HG03575 (cell line): ENCODE data around the gene ADGRF1.
"Not testable (repeated sequence)": the region's sequence is repeated elsewhere in the genome, so short reads cannot be mapped to it uniquely, and the experiment has no call there.

Experiments used
- ATAC-seq: cut with Tn5 transposase; IDR thresholded peaks from one replicate; pipeline ENCODE4 v1.9.1; 2021; ENCODE audit not compliant: unreplicated experiment, insufficient number of reproducible peaks, low FRiP score; ENCODE audit errors: extremely low read depth

Gene ADGRF1

DNA sequence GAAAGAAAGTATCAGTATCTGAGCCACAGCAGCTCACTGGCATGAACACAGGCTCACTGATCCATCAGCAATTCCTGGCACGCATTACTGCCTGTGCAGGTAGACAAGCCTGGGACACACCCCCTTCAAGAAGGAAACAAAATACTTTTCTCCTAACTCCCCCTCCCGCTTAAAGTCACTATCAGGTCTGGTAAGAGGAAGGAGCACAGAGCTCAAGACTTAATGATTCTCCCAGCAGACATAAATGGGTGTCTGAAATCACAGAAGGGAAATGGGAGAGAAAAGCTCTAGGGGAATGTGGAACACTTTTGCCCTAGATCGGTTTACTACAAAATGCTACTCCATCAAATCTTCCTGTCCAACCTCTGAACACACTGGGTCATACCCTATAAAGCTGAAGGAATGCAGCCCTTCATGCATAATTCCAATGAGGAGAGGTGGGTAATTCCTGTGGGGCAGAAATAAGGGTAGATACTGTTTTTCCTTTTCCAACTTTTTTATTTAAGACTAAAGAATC, at the start of gene ADGRF1:
ADGRF1 (minus strand) TSS at position 58 of the 517 bp plus-strand sequence. CDS start 13,271 bp downstream, outside the sequence.
- no peak for ATAC-seq

DNA sequence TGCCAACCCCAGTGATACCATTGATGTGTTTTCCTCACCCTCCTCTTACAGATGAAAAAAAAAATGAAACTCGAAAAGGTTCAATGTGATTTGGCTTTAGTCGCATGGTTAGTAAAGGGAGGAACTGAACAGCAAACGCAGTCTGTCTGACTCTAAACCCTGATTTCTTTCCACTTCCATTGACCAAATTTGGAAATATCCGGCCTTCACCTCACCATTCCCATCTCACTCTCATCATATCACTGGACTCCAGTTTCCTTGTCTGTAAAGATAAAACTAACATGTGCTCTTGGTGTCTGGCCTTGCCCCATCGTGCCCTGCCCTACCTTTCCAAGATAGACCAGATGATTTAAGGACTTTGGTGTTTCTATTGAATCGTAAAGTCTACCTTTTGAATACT, 48.7 kb upstream of the ADGRF1 start:
- ATAC-seq: no peak

DNA sequence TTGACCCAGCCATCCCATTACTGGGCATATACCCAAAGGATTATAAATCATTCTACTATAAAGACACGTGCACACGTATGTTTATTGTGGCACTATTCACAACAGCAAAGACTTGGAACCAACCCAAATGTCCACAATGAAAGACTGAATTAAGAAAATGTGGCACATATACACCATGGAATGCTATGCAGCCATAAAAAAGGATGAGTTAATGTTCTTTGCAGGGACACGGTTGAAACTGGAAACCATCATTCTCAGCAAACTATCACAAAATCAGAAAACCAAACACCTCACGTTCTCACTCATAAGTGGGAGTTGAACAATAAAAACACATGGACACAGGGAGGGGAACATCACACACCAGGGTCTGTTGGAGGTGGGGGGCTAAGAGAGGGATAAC, 47.3 kb upstream of the ADGRF1 start:
- ATAC-seq: not testable (repeated sequence)

GRCh38 chr6:47086051-47086770, 44.1 kb upstream of the ADGRF1 start:
- ATAC-seq: no peak

GRCh38 chr6:47084610-47085009, 42.5 kb upstream of the ADGRF1 start:
- ATAC-seq: no peak

- ATAC-seq: no peak
Observed at GRCh38 chr6:47083586-47084047, 41.5 kb upstream of the ADGRF1 start.

DNA sequence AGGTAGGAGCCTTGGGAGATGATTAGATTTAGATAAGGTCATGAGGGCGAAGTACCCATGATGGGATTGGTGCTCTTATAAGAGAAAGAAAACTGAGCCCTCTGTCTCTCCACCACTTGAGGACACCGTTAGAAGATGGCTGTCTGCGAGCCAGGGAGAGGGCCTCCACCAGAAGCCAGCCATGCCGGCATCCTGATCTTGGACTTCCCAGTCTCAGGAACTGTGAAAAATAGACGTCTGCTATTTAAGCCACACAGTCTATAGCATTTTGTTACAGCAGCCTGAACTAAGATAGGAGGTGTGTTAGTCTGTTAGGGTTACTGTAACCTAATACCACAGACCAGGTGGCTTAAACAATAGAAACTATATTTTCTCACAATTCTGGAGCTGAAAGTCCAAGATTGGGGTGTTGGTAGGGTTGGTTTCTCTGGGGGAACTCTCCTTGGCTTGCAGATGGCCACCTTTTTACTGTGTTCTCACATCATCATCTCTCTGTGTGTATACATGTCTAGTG, 38.0 kb upstream of the ADGRF1 start:
- no peak for ATAC-seq

- no peak for ATAC-seq
Observed at GRCh38 chr6:47079638-47080037, 37.5 kb upstream of the ADGRF1 start.

GRCh38 chr6:47078991-47079390, 36.9 kb upstream of the ADGRF1 start:
- no peak for ATAC-seq

DNA sequence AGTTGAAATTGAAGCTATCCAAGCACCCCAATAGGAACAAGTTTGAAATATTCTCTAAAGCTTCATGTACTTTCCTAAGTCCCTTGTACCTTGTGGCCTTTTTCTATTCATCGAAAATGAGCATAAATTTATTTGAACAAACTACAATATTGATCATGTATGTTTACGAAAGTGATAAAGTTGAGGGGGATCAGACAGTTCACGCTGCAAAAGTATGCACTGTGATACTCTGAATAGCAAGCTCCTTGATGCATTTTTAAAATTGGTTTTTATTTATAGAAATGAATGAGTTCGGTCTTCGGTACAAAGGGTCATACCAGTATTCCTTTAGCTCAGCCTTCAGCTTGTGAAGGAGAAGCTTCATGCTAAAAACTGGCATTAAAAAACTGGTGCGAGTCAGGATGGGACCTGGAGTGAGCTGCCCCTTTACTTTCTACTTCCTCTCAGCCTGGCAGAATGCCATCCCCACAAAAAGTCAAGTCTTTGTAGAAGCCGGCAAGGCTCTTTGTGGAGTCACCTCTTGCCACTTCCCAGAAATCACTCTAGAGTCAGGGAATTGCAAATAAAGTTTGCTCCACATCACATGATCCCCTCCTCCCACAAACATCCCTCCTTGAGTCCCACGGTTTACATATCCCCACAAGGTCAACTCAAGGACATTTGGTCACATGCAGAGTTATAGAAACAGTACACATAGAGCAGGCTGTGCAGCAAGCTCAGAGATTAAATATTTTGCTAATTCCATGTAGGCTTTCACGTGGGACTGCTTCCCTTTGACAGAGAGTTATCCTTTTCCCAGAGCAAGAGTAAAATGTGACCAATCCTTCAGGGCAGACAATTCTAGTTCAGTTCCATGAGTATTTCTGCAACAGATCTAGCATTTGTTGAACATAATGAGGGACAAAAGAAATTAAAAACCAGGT, 34.6 kb upstream of the ADGRF1 start:
- no peak for ATAC-seq

DNA sequence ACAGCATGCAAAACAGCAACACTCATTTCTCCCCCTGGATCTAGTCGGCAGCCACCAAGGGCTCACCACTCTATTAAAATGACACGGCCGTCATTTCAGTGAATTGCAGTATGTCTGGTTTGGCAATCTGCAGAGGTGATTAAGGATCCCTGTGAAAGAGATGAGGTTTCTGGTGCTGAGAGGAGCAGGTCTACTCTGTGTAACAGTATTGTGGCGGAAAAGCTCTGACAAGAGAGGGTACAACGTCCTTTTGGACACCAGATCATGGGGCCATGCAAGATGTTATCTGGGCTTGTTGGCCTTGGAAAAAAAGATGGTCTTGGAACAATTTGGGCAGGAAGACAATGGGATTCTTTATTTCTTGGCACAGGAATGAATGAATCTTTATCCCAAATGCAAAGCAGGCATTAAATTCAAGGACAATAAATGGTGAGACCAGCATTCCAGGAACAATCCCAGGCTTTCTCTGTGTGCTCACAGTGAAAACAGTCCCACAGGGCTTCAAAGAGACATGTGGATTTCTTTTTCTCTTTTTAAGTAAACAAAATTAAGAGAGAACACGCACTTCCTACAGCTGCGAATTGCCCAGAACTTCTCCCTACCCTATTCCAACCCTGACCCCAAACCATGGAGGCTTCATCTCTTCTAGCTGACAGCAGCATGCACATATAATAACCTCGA, 33.7 kb upstream of the ADGRF1 start:
- ATAC-seq: no peak

DNA sequence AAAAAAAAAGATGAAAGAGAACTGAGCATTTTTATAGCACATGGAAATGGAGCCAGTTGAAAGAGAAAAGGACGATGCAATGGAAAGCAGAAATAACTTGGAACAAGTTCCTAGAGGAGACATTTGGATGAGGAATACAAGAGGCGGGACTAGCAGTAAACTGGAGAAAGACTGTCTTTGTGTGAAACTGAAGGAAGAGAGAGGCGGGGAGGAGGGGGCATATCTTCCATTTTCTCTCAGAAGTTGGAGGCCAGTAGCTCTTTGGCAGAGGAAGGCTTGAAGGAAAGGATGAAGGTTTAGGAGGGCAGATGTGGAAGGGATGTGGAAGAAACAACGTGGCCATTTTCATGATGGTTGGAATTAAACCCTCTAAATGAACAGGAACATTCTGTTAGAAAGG, 33.0 kb upstream of the ADGRF1 start:
- no peak for ATAC-seq

GRCh38 chr6:47073125-47074110, 31.3 kb upstream of the ADGRF1 start:
- no peak for ATAC-seq

GRCh38 chr6:47072667-47073066, 30.5 kb upstream of the ADGRF1 start:
- no peak for ATAC-seq

- ATAC-seq: no peak
Observed at GRCh38 chr6:47071681-47072080, 29.5 kb upstream of the ADGRF1 start.

DNA sequence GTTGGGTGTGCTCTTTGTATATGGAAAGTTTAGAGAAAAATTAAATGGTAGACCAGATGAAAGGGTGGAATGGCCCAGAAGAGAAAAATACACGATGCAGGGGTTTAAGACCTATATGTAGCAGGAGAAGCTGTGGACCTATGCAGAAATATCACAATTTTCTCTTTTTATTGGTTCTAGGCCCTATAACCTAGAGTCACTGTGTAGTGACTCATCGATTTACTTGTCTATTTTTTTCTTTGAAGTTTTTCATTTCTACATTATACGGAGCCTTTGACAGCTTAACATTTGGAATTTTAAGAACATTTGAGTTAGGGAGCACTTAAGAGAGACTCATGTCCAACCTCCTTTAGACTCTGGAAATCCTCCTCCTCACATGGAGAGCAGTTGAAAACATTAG, 28.3 kb upstream of the ADGRF1 start:
- no peak for ATAC-seq

DNA sequence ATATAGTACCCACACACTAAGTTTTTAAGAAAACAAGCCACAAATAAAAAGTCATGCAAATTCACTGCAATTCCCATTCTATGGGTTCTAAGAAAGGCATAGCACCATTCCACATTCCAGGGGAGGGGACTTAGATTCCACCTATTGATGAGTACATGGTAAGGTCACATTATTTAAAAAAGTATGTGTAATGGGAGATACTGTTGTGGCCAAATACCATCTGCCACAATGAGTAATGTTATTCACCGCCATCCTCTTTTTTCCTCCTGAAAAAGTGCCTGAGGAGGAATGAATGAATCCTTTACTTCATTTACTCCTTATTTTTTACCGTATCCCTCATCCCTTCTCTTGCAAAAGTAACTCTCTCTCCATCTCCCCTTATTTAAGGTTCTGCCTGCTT, 27.0 kb upstream of the ADGRF1 start:
- ATAC-seq: no peak

DNA sequence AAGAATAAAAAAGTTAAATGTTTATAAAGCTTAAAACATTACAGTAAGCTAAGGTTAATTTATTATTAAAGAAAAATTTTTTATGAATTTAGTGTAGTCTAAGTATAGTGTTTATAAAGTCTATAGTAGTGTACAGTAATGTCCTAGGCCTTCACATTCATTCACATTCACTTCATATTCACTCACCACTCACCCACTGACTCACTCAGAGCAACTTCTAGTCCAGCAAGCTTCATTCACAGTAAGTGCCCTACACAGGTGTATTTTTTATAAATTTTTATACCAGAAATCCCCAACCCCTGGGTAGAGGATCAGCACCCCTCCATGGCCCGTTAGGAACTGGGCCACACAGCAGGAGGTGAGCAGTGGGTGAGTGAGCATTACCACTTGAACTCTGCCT, 24.3 kb upstream of the ADGRF1 start:
- ATAC-seq: no peak
